GM18873 (cell line): ENCODE results near the gene GOLGA8J.
"Not testable (repeated sequence)": the region's sequence is repeated elsewhere in the genome, so short reads cannot be mapped to it uniquely, and the experiment has no call there.

Experiments
- ATAC-seq: cut with Tn5 transposase; IDR thresholded peaks from one replicate; pipeline ENCODE4 v1.9.1; 2021; ENCODE audit warnings: mild to moderate bottlenecking, moderate library complexity, moderate number of reproducible peaks; ENCODE audit not compliant: unreplicated experiment, low FRiP score

GOLGA8J gene

GRCh38 chr15:30082655-30083054 lies at the start of gene GOLGA8J:
TSS of gene GOLGA8J (plus strand) at chr15:30082955. CDS start at chr15:30083053, 98 bp downstream.
- ATAC-seq, result not testable (repeated sequence)

DNA sequence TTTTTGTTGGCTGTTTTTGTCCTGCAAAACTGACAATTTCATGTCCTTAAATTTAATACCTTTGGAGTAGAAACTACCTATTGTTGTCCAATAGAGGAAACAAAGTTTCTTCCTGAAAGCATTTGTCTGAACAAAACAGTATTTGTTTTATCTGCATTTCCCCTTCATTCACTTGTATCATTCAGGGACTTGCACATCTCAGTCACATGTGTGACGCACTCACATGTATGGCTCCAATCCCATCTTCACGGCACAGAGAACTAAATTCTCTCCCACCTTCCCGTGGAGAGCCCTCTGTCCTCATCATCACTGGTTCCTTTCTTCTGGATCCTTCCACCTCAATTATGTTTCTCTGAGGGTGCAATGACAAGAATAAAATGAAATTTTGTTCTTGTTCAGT lies 49.5 kb upstream of the GOLGA8J start:
- ATAC-seq, result no peak

- ATAC-seq, result no peak
Observed at GRCh38 chr15:30033763-30034162, 49.0 kb upstream of the GOLGA8J start.

- ATAC-seq, result no peak
Observed at GRCh38 chr15:30036036-30036703, 46.6 kb upstream of the GOLGA8J start.

DNA sequence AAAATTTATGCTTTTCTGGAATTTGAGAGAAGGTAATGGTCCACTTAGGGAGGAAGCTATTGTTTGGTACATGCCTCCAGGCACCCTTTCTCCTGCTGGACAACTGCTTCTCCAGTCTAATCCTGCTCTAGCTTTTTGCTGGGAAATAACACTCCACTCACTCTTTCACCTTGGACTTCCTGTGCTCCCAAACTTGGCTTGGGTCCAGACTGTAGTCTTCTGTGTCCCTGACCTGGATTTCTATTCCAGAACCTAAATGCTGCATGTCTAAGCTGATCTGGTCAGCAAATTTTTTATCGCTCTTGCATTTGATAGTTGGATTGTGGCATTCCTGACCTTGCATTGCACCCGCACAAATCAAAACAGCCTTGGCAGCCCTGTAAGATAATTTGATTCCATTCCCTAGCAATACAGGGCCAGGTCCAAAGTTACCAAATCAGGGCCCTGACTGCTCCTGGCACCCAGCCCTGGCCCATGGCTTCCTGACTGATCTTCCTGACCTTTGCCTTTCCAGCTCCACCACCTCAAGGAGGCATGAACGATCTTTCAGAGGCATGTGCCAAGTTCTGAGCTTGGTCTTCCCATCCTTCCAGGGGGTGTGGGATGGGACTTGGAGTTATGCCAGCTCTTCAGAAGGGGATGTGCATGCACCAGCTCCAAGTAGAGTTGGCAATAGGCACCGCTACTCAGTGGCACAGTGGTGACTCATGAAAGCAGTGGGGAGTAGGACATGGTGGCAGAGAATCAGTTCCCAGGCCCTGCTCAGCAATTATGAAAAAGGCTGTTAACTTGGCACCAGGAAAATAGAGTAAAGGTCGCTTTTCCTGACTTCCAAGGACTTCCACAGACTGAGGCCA lies 43.9 kb upstream of the GOLGA8J start:
- no peak for ATAC-seq

DNA sequence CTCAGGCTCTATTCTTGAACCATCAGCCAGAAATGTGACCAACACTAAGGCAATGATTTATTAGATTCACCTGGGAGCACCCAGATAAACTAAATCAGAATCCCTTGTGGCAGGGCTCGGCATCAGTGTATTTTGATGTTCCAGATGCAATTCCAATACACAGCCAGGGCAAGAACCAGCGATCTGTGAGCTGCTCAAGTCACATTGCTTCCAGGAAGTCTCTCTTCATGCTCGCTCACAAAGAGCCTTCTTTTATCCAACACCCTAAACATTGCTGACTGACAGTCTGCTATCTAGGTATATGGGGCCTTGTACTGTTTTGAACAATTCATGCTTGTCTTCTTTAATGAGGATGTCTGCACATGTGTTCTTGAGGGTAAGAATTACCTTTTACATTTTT lies 40.9 kb upstream of the GOLGA8J start:
- ATAC-seq, result no peak

DNA sequence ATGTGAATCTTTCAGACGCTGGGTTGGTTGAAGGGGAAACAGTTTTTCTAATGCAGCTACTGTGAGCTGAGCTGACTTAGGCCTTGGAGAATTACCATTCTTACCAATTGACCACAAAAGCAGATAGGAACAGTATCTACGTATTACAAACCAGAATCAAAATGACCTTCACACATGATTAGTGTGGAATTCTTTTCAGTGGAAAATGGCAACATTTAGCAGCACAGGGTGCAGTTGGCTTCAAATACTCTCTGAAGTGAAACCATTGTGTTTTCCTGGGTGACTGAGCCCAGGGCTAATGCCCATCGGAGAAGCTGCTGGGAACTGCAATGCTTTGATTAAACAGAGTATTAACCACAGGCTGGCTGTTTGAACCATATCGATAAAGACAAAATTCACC lies 40.2 kb upstream of the GOLGA8J start:
- no peak for ATAC-seq

DNA sequence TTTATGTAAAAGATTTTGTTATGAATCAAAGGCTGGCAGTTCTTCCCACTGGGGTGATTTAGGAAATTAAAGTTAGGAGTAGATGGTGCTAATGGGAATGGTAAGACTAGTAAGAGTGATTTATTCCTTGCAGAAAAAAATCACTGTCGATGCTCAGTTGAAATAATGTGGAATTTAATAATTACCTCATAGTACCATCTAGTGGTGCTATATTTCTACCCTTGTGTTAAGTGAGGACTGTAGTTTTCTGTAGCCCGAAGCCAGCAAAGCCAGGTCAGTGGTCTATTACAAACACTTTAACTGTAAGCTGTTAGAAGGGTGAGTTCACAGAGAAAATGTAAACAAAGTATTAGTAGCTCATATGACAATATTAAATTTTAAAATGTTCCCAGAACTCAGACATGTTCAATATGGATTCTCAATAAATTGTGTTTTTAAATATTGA lies 39.5 kb upstream of the GOLGA8J start:
- ATAC-seq, result no peak

GRCh38 chr15:30044377-30044776 lies 38.4 kb upstream of the GOLGA8J start:
- no peak for ATAC-seq

DNA sequence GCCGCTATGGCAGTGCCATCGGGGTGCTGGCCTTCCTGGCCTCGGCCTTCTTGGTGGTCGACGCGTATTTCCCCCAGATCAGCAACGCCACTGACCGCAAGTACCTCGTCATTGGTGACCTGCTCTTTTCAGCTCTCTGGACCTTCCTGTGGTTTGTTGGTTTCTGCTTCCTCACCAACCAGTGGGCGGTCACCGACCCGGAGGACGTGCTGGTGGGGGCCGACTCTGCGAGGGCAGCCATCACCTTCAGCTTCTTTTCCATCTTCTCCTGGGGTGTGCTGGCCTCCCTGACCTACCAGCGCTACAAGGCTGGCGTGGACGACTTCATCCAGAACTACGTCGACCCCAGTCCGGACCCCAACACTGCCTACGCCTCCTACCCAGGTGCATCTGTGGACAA lies 37.9 kb upstream of the GOLGA8J start:
- ATAC-seq, result not testable (repeated sequence)

DNA sequence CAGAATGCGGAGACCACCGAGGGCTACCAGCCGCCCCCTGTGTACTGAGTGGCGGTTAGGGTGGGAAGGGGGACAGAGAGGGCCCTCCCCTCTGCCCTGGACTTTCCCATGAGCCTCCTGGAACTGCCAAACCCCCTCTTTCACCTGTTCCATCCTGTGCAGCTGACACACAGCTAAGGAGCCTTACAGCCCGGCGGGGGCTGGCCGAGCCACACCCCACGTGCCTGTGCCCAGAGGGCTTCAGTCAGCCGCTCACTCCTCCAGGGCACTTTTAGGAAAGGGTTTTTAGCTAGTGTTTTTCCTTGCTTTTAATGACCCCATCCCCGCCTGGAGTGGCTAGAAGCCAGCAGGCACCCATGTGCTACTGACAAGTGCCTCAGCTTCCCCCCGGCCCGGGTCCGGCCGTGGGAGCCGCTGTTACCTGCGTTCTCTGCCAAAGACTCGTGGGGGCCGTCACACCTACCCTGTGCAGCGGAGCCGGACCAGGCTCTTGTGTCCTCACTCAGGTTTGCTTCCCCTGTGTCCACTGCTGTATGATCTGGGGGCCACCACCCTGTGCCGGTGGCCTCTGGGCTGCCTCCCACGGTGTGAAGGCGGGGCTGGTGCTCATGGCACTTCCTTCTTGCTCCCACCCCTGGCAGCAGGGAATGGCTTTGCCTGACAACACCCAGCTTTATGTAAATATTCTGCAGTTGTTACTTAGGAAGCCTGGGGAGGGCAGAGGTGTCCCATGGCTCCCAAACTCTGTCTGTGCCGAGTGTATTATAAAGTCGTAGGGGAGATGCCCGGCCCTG lies 37.3 kb upstream of the GOLGA8J start:
- not testable (repeated sequence) for ATAC-seq

DNA sequence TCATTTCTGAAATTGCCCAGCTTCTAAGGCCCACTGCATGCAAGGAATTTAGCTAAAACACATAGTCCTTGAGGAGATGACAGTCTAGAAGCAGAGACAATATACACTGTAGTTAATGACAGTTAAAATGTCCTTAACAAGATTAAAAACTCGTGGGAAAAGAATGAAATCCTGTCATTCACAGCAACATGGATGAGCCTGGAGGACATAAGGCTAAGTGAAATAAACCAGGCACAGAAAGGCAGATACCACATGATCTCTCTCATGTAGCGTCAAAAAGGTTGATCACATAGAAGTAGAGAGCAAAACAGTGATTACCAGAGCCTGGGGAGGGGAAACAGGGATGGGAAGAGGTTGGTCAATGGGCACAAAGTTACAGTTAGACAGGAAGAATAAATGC lies 36.3 kb upstream of the GOLGA8J start:
- ATAC-seq, result no peak

DNA sequence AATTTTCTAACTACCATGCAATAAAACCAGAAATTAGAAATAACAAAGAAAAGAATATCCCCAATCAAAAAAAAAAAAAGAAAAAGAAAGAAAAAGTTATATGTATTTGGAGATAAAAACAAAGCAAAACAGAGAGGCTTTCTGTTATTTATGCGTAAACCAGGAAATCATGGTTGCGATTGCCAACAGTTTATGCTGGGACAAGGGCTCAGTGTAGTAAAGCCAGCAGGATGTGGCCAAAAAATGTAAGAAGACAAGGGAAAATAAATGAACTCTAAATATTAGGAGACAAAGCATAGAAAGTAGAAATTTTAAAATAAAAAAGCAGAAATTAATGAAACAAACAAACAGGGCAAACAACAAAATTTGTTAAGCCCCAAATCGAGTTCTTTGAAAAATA lies 27.2 kb upstream of the GOLGA8J start:
- ATAC-seq, result no peak

GRCh38 chr15:30056166-30056565 lies 26.6 kb upstream of the GOLGA8J start:
- no peak for ATAC-seq

- ATAC-seq, result no peak
Observed at GRCh38 chr15:30059771-30060170, 23.0 kb upstream of the GOLGA8J start.

DNA sequence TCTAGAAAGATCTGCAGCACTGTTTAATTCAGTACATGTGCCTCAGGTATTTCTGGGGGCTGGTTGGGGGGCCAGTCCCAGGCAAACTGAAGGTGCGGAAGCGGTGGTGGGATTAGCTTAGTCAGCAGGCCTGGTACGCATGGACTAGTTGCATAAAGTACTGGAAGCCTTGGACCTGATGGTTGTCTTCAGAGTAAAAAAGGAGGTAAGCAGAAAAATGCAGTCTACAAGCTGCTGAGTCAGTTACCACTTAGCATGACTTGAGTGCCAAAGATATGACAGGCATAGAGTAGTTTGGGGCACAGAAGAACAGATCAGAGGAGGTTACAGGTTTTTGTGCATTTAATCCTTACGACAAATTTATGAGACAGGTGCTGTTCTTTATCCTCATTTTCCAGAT lies 19.9 kb upstream of the GOLGA8J start:
- ATAC-seq, result no peak

DNA sequence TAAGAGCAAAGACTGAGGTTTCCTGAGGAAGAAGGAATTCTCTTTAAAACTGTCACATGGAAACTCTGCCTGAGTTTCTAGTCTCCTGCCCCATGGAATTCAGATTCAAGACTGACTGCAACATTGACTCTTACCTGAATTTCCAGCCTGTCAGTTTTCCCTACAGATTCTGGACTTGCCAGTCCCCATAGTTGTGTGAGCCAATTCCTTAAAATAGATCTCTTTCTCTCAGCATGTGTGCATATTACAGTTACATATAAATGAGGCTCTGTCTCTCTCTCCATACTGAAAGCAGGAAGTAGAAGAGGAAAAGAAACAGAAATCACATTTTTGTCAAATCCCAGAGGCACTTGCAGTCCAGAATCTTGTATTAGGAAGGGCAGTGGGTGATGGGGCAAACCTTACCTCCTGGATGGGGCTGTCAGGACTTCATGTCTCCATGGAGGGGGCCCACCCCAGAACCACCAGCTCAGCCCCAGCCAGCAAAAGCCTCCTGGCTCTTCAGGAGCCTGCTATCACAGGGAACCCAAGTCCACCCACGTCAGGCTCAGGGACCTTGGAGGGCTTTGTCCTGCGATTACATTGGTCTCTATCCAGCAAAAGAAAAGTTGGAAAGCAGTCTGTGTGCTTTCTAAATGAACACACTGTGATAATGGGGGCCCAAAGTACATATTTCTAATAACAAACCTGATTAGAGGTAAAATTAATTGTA lies 18.8 kb upstream of the GOLGA8J start:
- no peak for ATAC-seq

DNA sequence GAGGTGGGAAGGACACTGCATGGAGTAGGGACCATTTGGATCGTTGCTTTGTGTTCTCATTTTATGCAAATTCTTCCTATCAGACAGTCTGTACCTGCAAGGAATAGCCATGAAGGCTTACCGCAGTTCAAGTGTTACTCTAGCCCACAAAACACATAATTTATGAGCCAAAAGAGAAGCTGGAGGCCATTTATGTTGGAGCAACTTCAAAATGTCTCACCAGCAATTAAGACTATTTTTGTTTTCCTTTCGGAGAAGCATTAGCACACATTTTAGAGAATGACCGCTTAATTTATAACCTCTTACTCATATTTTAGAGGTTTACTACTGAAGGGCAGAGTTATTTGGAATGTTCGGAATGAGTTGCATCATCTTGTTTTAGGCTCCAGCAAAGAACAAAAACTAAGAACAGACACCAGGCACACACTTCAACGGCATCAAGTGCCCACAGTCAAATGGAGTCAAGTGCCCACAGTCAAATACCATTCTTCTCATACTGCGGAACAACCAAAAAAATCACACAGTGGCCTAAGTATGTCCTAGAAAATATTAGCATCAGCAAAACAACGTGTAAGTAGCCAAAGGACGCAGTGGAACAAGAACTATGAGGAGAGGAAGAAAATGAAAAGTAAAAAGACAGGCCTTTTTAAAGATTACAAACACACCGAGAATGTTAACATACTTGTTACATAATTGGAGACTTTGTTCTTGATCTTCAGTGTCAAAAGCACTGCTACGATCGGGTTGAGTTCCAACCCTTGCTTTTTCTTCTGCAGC lies 17.5 kb upstream of the GOLGA8J start:
- no peak for ATAC-seq

DNA sequence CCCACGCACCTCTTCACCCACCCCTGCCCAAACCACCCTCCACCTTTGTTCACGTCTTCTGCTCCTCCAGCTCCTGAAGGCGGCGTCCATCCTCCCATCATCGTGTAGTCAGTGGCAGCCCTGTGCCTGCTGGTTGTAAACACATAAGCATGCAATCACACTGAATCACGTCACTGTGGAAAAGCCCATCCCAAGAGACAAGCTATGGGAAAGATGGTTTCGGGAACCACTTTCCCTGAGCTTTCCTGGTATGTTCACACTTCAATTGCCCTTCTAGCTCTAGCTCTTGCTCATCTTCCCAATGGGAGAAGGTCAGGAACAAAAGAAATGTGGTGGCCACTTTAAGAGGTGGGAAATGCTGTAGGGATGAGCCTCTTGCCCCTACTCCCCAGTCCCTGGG lies 14.4 kb upstream of the GOLGA8J start:
- no peak for ATAC-seq

DNA sequence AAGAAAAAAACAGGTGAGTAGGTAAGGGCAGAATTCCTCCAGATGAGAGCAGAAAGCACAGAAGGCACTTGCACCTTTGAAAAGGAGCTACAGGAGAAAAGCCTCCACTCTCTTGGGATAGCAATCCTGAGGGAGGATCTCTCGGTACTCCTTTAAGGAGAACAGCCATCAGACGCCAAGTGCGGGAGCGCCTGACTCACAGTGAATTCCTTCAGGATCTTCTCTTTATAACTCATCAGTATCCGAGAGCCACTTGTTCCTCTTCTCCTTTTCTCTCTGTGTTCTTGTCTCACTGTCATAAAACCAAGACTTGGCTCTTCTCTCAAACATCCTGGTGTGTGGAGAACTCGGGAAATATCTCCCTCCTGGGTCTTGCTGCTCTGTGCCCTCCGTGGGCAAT lies 10.1 kb upstream of the GOLGA8J start:
- no peak for ATAC-seq
